Activated CD4-positive, alpha-beta T cell treated with anti-CD3 and anti-CD28 coated beads for 36 hours (primary cell): ENCODE data around the gene SLC17A5. TPM values are rescaled to one million over a fixed set of nuclear protein-coding genes. Genes with fewer than 3 reads are reported as not detected.
"Not testable (repeated sequence)": the region's sequence is repeated elsewhere in the genome, so short reads cannot be mapped to it uniquely, and the experiment has no call there.

Source experiments
- ATAC-seq: fragments of 200-7000 bp; cut with Tn5 transposase; one replicate; pipeline ENCODE4 v1.10.0; 2021; ENCODE audit warnings: mild to moderate bottlenecking, moderate library complexity
- CTCF ChIA-PET: fragments of 350-600 bp; sonication (Branson Sonifier 250); formaldehyde crosslinking; loops from one replicate; lab custom pipeline; 2021; ENCODE audit warnings: antibody characterized with exemption; lab: Charles Lee
- POLR2A ChIA-PET: fragments of 350-600 bp; sonication (Branson Sonifier 250); formaldehyde crosslinking; loops from one replicate; lab custom pipeline; 2021; ENCODE audit warnings: antibody characterized with exemption, inconsistent platforms; lab: Charles Lee
- DNase-seq: peaks from one replicate; pipeline ENCODE4 v3.0.0-alpha.2; 2020
- H3K27ac Mint-ChIP-seq: one replicate; pipeline ENCODE4 v1.8.0; 2021; ENCODE audit warnings: mixed read lengths
- H3K27me3 Mint-ChIP-seq: one replicate; pipeline ENCODE4 v1.8.0; 2021; ENCODE audit warnings: mixed read lengths
- H3K36me3 Mint-ChIP-seq: one replicate; pipeline ENCODE4 v1.8.0; 2021; ENCODE audit warnings: low read depth, mixed read lengths
- H3K4me1 Mint-ChIP-seq: one replicate; pipeline ENCODE4 v1.8.0; 2021; ENCODE audit warnings: mixed read lengths
- H3K4me3 Mint-ChIP-seq: one replicate; pipeline ENCODE4 v1.8.0; 2021; ENCODE audit warnings: mild to moderate bottlenecking, moderate library complexity, mixed read lengths
- H3K9me3 Mint-ChIP-seq: one replicate; pipeline ENCODE4 v1.8.0; 2021; ENCODE audit warnings: low read depth, mixed read lengths
- intact Hi-C, 2 experiments: fragments of 100-400 bp; cut with DNase I in 1 of 2; cut with micrococcal nuclease in 1 of 2; formaldehyde crosslinking; loops; one replicate each; pipeline versions ENCODE4 v1.14.2 to v1.15.1; 2022 to 2024; cut with DNase I, micrococcal nuclease
- total RNA-seq, 2 experiments: library from RNA; stranded (reverse); gene quantifications; one replicate each; pipeline ENCODE4 v1.2.3, GENCODE V29; 2021

SLC17A5 gene
- total RNA-seq, 2 experiments from 2014 or later = 3.2 to 4.0 TPM

DNA sequence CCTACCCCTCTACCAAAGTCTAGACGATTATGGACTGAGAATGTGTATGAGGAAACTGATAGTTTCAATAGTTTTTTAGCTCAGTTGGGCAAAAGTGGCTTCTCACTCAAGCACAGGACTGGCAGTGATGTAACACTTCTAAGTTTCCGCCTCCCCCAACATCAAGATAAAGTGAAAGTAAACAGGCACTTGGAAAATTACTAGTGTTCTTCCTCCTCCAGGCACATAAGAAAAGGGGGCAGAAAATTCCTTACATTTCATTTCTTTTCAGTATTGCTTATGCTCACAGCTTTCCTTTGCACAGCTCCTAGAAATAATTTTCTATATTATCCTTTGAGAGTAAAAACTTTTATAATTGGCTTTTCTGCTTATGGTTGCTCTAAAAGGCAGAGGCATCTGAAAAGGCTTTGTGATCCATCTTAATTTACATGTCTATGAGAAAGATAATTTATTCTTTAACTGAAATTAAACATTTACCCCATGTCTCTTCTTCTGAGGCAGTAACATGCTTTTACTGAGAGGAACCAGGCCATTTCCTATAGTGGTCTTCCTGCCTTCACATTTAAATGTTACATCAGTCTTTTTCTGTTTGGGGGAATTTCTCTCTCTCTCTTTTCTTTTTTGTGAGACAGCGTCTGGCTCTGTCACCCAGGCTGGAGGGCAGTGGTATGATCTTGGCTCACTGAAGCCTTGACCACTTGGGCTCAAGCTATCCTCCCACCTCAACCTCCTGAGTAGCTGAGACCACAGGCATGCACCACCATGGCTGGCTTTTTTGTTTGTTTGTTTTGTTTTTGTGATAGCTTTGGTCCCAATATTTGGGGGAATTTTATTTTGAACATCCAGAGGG, 68.0 kb downstream of the SLC17A5 start:
- CTCF ChIA-PET = interaction anchor here (0.9 to 2.5 kb wide), 7 partner anchors 25 to 134 kb away, joined by 3 to 10 read pairs (median 3); no protein-coding TSS in a partner anchor
- Mint-ChIP-seq H3K4me1 (peaks cover 18% of the 10 kb centered on the region), H3K4me3 (peak overlapping the region; percentile 73), H3K27ac (peak overlapping the region; percentile 99), H3K36me3 (peaks cover 2% of the 10 kb centered on the region), H3K9me3 (no peaks in the 10 kb centered on the region), H3K27me3 (no peaks in the 10 kb centered on the region)
- POLR2A ChIA-PET = interaction anchor here (0.5 to 1.2 kb wide), 5 partner anchors 65 to 124 kb away, joined by 3 to 11 read pairs (median 4); partner anchors contain the start of genes EEF1A1 and MTO1
- peak; percentile 79 for ATAC-seq
- intact Hi-C loops = loop anchor here (1.0 to 10.0 kb wide), 8 partner anchors 62 to 1699 kb away; partner anchors contain the start of genes SLC17A5 (in 2 of the 2), CGAS (in 1 of the 2), EEF1A1 (in 1 of the 2) and MTO1 (in 1 of the 2)
- DNase-seq = peak; percentile 55

DNA sequence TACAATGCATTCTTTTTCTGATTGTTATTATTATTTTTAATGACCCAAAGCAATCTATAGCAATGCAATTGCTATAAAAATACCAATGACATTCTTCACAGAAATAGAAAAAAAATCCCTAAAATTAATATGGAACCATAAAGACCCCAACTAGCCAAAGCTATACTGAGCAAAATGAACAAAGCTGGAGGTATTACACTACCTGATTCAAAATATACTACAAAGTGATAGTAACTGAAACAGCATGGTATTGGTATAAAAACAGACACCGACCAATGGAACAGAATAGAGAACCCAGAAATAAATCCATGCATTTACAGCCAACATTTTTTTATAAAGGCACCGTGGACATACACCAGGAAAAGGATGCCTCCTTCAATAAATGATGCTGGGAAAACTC, 72.5 kb downstream of the SLC17A5 start:
- H3K9me3 Mint-ChIP-seq = peaks cover 2% of the 10 kb centered on the region
- intact Hi-C loops = loop anchor here (2.0 to 10.0 kb wide), 3 partner anchors 72 to 1704 kb away; partner anchors contain the start of genes CGAS (in 1 of the 2), SLC17A5 (in 1 of the 2) and TMEM30A (in 1 of the 2)
- H3K36me3 Mint-ChIP-seq = peaks cover 5% of the 10 kb centered on the region
- DNase-seq (no peak), ATAC-seq (no peak)
- ChIA-PET POLR2A (interaction anchor here (0.7 to 1.8 kb wide), 2 partner anchors 18 to 68 kb away, joined by 3 to 11 read pairs; no protein-coding TSS in a partner anchor), CTCF (interaction anchor here (0.6 to 2.6 kb wide), 7 partner anchors 22 to 98 kb away, joined by 3 to 12 read pairs (median 4); no protein-coding TSS in a partner anchor)
- no peak overlapping the region for H3K4me3 Mint-ChIP-seq
- peak overlapping the region; percentile 99 for H3K27ac Mint-ChIP-seq
- no peaks in the 10 kb centered on the region for H3K27me3 Mint-ChIP-seq
- H3K4me1 Mint-ChIP-seq = peaks cover 32% of the 10 kb centered on the region

DNA sequence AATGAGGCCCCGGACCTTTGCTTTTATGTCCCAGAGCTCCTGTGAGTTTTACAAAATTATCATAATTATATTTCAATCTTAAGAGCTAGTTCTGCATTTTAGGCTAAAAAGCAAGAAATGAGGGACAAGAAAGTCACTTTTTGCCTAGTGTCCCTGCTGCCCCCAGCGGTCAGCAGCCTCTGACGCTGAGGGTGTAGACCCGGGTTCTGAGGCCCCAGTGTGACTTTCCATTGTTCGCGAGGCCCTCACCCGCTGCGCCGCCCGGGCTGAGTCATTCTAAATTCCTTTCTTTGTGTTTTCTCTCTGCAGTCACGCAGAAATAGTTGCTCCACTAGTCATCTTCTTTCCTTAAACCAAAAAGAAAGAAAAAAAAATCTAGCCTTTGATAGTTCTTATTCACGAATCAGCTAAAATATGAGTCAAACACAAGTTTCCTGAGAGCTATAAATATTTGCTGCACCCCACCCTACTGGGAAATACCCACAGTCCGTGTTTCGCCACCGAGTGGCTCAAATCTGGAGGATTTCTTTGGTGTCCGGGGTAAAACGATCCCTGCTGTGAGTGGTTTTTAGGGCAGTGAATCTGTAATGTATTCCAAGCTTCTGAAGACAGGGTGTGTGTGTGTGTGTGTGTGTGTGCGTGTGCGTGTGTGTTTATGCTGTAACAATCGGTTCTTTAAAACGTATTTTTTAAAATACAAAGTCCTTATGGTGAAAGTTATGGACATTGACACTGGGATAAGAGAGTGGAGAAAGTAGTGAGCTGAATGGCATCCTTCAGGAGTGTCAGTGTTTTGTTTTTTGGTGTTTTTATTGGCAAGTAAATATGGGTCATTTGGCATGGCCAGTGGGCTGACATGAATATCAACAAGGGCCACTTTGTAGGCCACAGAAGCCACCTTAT, 73.3 kb downstream of the SLC17A5 start:
- POLR2A ChIA-PET = interaction anchor here (0.6 to 1.9 kb wide), 8 partner anchors 16 to 191 kb away, joined by 3 to 28 read pairs (median 4); partner anchors contain the start of genes EEF1A1 and MTO1
- peaks cover 29% of the 10 kb centered on the region for H3K4me1 Mint-ChIP-seq
- peak; percentile 92 for ATAC-seq

DNA sequence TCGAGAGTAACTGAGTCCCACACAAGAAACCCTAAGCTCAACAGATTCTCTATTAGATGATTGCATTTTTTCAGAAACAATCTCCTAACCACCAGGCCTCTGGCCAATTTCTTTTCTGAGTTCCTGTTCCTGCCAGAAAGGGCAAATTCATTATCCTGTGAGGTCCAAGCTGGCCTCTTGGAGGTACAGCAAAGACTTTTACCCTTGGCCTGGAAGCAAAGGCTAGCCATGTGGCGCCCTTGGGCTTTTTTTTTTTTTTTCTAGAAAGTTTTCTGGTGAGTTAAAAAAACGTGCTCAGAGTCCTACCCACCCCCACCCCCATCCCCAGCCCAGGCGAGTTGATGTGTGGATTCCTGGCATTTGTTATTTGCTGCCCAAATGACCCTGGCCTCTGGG, 73.9 kb downstream of the SLC17A5 start:
- H3K27me3 Mint-ChIP-seq = no peaks in the 10 kb centered on the region

More for the DNA sequence above, 73.3 kb downstream of the SLC17A5 start:
- DNase-seq = peak; percentile 89
- Mint-ChIP-seq H3K27ac (peak overlapping the region; percentile 99), H3K9me3 (peaks cover 7% of the 10 kb centered on the region), H3K4me3 (peak overlapping the region; percentile 60), H3K27me3 (no peaks in the 10 kb centered on the region), H3K36me3 (peaks cover 5% of the 10 kb centered on the region)
- intact Hi-C loops = loop anchor here (1.0 to 10.0 kb wide), 6 partner anchors 20 to 1704 kb away; partner anchors contain the start of genes CGAS (in 1 of the 2), SLC17A5 (in 1 of the 2) and TMEM30A (in 1 of the 2)
- CTCF ChIA-PET = interaction anchor here (0.6 to 2.6 kb wide), 14 partner anchors 13 to 119 kb away, joined by 3 to 12 read pairs (median 4); partner anchors contain the start of gene MTO1

DNA sequence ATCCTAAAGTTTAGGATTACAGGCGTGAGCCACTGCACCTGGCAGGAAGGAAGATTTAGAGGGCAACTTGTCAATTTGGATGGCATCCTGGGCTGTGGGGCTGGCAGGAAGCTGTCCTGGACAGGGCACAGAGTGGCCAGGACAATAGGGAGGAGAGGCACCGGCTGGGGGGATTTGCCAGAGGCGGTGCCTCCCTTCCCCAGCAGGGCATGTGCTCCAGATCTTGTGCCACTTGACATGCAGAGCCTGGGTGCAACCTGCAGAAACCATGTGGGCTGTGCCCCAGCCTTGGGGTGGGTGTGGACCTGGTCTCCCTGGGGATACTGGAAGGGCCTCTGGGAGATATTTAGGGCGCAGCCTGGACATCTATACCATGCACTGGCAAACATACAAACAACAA, 74.4 kb downstream of the SLC17A5 start:
- Mint-ChIP-seq H3K4me3 (no peak overlapping the region), H3K4me1 (peaks cover 22% of the 10 kb centered on the region), H3K27me3 (no peaks in the 10 kb centered on the region), H3K36me3 (peaks cover 5% of the 10 kb centered on the region), H3K9me3 (peaks cover 7% of the 10 kb centered on the region), H3K27ac (peak overlapping the region; percentile 99)
- ChIA-PET POLR2A (interaction anchor here (0.6 to 1.9 kb wide), 3 partner anchors 42 to 190 kb away, joined by 3 to 28 read pairs (median 6); partner anchors contain the start of gene EEF1A1), CTCF (interaction anchor here (0.6 to 2.6 kb wide), 7 partner anchors 9 to 1084 kb away, joined by 3 to 12 read pairs (median 4); no protein-coding TSS in a partner anchor)
- ATAC-seq (no peak), DNase-seq (no peak)
- intact Hi-C loops = loop anchor here in 1 of 2 experiments (2.0 kb wide), 1 partner anchor 19 kb away; no protein-coding TSS in a partner anchor

More for the DNA sequence above, 73.9 kb downstream of the SLC17A5 start:
- ChIA-PET CTCF (interaction anchor here (0.6 to 2.6 kb wide), 12 partner anchors 10 to 1084 kb away, joined by 3 to 12 read pairs (median 4); no protein-coding TSS in a partner anchor), POLR2A (interaction anchor here (0.6 to 1.9 kb wide), 7 partner anchors 20 to 191 kb away, joined by 3 to 28 read pairs (median 4); partner anchors contain the start of genes EEF1A1 and MTO1)
- H3K27ac Mint-ChIP-seq = peak overlapping the region; percentile 99
- H3K36me3 Mint-ChIP-seq = peaks cover 5% of the 10 kb centered on the region
- ATAC-seq (peak; percentile 3), DNase-seq (peak; percentile 20)
- intact Hi-C loops = loop anchor here (1.0 to 10.0 kb wide), 7 partner anchors 19 to 1705 kb away; partner anchors contain the start of genes CGAS (in 1 of the 2), SLC17A5 (in 1 of the 2) and TMEM30A (in 1 of the 2)
- peak overlapping the region; percentile 60 for H3K4me3 Mint-ChIP-seq
- peaks cover 7% of the 10 kb centered on the region for H3K9me3 Mint-ChIP-seq
- peaks cover 22% of the 10 kb centered on the region for H3K4me1 Mint-ChIP-seq

DNA sequence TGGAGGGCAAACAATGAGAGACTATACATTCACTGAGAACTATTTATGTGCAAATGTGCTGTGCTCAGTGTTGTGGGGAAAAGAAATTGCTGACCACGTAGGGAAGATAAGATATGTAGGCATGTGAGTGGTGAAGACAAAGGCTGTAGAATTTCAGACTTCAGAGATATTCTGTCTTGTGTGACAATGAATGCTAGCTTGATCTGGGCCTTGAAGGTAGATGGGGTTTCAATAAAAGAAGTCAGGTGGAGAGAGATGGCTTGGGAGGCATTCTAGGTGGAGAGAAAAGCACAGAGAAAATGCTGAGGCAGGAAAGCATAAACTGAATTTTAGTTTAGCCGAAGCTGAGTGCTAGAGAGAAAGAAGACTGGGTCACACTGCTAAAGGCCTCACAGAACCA, 76.1 kb downstream of the SLC17A5 start:
- CTCF ChIA-PET = interaction anchor here (0.8 to 1.3 kb wide), 3 partner anchors 12 to 29 kb away, joined by 3 to 4 read pairs (median 3); no protein-coding TSS in a partner anchor
- intact Hi-C loops = loop anchor here in 1 of 2 experiments (2.0 kb wide), 1 partner anchor 17 kb away; no protein-coding TSS in a partner anchor
- no peak overlapping the region for H3K27ac Mint-ChIP-seq
- H3K27me3 Mint-ChIP-seq = no peaks in the 10 kb centered on the region
- ATAC-seq (no peak), DNase-seq (no peak)
- H3K9me3 Mint-ChIP-seq = peaks cover 7% of the 10 kb centered on the region
- peaks cover 22% of the 10 kb centered on the region for H3K4me1 Mint-ChIP-seq
- peaks cover 5% of the 10 kb centered on the region for H3K36me3 Mint-ChIP-seq
- no peak overlapping the region for H3K4me3 Mint-ChIP-seq
- POLR2A ChIA-PET = no interaction called here

DNA sequence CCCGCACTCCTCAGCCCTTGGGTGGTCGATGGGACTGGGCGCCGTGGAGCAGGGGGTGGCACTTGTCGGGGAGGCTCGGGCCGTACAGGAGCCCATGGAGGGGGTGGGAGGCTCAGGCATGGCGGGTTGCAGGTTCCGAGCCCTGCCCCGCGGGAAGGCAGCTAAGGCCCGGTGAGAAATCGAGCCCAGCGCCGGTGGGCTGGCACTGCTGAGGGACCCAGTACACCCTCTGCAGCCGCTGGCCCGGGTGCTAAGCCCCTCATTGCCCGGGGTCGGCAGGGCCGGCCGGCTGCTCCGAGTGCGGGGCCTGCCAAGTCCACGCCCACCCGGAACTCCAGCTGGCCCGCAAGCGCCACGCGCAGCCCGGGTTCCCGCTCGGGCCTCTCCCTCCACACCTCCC, 81.3 kb downstream of the SLC17A5 start:
- H3K4me3 Mint-ChIP-seq, intact Hi-C loops, H3K9me3 Mint-ChIP-seq, DNase-seq, H3K27ac Mint-ChIP-seq, H3K36me3 Mint-ChIP-seq, ATAC-seq, H3K27me3 Mint-ChIP-seq, H3K4me1 Mint-ChIP-seq: not testable (repeated sequence)
- POLR2A ChIA-PET = interaction anchor here (0.6 to 1.0 kb wide), 2 partner anchors 59 to 138 kb away, joined by 5 to 6 read pairs; no protein-coding TSS in a partner anchor
- CTCF ChIA-PET = interaction anchor here (1.1 kb wide), 1 partner anchor 49 kb away, joined by 3 read pairs; no protein-coding TSS in a partner anchor

DNA sequence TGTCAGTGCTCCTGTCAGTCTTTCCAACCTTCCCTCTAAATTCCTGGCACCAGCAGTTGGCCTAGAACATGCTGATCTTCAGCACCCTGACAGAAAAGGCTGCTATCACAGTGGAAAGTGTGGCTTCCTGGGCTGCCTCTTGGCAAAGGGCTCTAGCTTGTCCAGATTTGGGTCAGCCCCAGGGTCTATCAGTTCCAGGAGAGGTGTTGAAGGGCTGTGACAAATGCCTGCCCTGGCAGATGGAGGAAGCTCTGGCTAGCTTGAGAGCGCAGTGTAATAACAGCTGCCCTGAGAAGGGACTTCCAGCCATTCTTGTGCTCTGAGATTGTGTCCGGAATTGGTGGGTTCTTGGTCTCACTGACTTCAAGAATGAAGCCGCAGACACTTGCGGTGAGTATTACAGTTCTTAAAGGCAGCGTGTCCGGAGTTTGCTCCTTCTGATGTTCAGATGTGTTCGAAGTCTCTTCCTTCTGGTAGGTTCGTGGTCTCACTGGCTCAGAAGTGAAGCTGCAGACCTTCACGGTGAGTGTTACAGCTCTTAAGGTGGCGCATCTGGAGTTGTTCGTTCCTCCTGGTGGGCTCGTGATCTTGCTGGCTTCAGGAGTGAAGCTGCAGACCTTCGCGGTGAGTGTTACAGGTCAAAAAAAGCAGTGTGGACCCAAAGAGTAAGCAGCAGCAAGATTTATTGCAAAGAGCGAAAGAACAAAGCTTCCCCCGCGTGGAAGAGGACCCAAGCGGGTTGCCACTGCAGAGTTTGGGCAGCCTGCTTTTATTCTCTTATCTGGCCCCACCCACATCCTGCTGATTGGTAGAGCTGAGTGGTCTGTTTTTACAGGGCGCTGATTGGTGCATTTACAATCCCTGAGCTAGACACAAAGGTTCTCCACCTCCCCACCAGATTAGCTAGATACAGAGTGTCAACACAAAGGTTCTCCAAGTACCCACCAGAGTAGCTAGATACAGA, 82.3 kb downstream of the SLC17A5 start:
- POLR2A ChIA-PET = interaction anchor here (1.0 kb wide), 1 partner anchor 58 kb away, joined by 6 read pairs; no protein-coding TSS in a partner anchor
- H3K4me3 Mint-ChIP-seq, H3K27me3 Mint-ChIP-seq, H3K36me3 Mint-ChIP-seq, intact Hi-C loops, H3K4me1 Mint-ChIP-seq, H3K9me3 Mint-ChIP-seq: not testable (repeated sequence)
- CTCF ChIA-PET = interaction anchor here (1.0 kb wide), 1 partner anchor 40 kb away, joined by 3 read pairs; no protein-coding TSS in a partner anchor
- peak overlapping the region; percentile 15 for H3K27ac Mint-ChIP-seq
- ATAC-seq (peak; percentile 19), DNase-seq (peak; percentile 18)

DNA sequence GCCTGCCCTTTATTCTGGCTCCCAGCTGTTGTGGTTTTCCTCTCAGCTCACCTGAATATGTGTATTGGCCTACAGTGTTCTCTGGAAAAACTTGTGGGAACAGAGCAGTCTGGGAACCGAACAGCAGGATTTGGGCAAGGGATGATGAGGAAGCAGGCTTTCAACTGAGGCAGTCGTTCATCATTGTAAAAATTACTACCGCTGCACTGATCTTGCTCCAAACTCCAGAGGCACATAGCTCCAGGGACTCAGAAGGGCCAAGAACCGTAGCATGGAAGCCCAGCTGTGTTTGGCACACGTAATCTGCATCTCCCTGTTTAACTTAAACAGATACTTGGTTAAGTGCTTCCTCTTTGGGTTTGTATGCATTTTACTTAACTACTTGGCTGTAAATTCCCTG, 84.7 kb downstream of the SLC17A5 start:
- no peak overlapping the region for H3K4me3 Mint-ChIP-seq
- intact Hi-C loops = no loop called here
- CTCF ChIA-PET = no interaction called here
- POLR2A ChIA-PET = no interaction called here
- no peaks in the 10 kb centered on the region for H3K9me3 Mint-ChIP-seq
- H3K36me3 Mint-ChIP-seq = no peaks in the 10 kb centered on the region
- H3K27me3 Mint-ChIP-seq = no peaks in the 10 kb centered on the region
- H3K4me1 Mint-ChIP-seq = peaks cover 3% of the 10 kb centered on the region
- no peak for DNase-seq
- ATAC-seq = no peak
- H3K27ac Mint-ChIP-seq = no peak overlapping the region
